ENCODE measurements around the gene CSNK1G2.

CSNK1G2 gene

GRCh38 chr19:1990230-1991017 lies 49.5 kb downstream of the CSNK1G2 start:
- DNase-seq, result no peak

GRCh38 chr19:1991018-1991913 lies 50.3 kb downstream of the CSNK1G2 start:
- DNase-seq, result no peak

- DNase-seq, result peak; percentile 67
These were observed 51.8 kb downstream of the CSNK1G2 start for GRCh38 chr19:1992759-1993260.

GRCh38 chr19:1997353-1998233 lies 56.6 kb downstream of the CSNK1G2 start:
- no peak for DNase-seq

GRCh38 chr19:1998712-1999708 lies 58.0 kb downstream of the CSNK1G2 start:
- DNase-seq, result no peak

GRCh38 chr19:1999856-2000515 lies 59.0 kb downstream of the CSNK1G2 start:
- no peak for DNase-seq

GRCh38 chr19:2003874-2004273 lies 62.9 kb downstream of the CSNK1G2 start:
- DNase-seq, result no peak

- DNase-seq, result no peak
These were observed 69.2 kb downstream of the CSNK1G2 start for GRCh38 chr19:2010135-2010668.

- no peak for DNase-seq
These were observed 70.2 kb downstream of the CSNK1G2 start for GRCh38 chr19:2011169-2011568.

- DNase-seq, result no peak
These were observed 72.1 kb downstream of the CSNK1G2 start for GRCh38 chr19:2012941-2013682.

- DNase-seq, result no peak
These were observed 72.7 kb downstream of the CSNK1G2 start for GRCh38 chr19:2013683-2013961.

- DNase-seq, result no peak
These were observed 73.2 kb downstream of the CSNK1G2 start for GRCh38 chr19:2014131-2014571.

GRCh38 chr19:2014731-2015607 lies 74.0 kb downstream of the CSNK1G2 start:
- peak; percentile 31 for DNase-seq

GRCh38 chr19:2015608-2015950 lies 74.6 kb downstream of the CSNK1G2 start, which contains the start of gene BTBD2:
Gene BTBD2 (minus strand): TSS chr19:2015714. CDS start chr19:2015703, 11 bp downstream.
- peak; percentile 74 for DNase-seq

- peak; percentile 87 for DNase-seq
These were observed 75.3 kb downstream of the CSNK1G2 start for GRCh38 chr19:2016041-2016807.

- DNase-seq, result no peak
These were observed 77.8 kb downstream of the CSNK1G2 start for GRCh38 chr19:2018752-2019151.

- DNase-seq, result no peak
These were observed 80.6 kb downstream of the CSNK1G2 start for GRCh38 chr19:2021453-2022140.

Measured in hematopoietic multipotent progenitor cell treated with erythropoietin and hydrocortisone succinate and interleukin-3 and kit ligand, for 6 days (in vitro differentiated cells).